ENCODE results near the gene UQCR10.

UQCR10 gene

GRCh38 chr22:29773233-29773632, 6.1 kb downstream of the UQCR10 start:
- peak; percentile 54 for DNase-seq (ENCODE audit: low read depth)
- no peak for TF ChIP-seq CTCF (conservative IDR thresholded peaks at IDR 0.05; ENCODE audit: control insufficient read depth, insufficient read depth, low read depth, low read length)
- no peak overlapping the region for H3K4me3 ChIP-seq (ENCODE audit: control insufficient read depth, low read depth, low read length)

GRCh38 chr22:29780220-29780619, 13.1 kb downstream of the UQCR10 start:
- no peak for DNase-seq (ENCODE audit: low read depth)
- no peak for TF ChIP-seq CTCF (conservative IDR thresholded peaks at IDR 0.05; ENCODE audit: control insufficient read depth, insufficient read depth, low read depth, low read length)
- no peak overlapping the region for H3K4me3 ChIP-seq (ENCODE audit: control insufficient read depth, low read depth, low read length)

- peak; percentile 87 for DNase-seq (ENCODE audit: low read depth)
- TF ChIP-seq CTCF (conservative IDR thresholded peaks at IDR 0.05; ENCODE audit: control insufficient read depth, insufficient read depth, low read depth, low read length), result no peak
- H3K4me3 ChIP-seq (ENCODE audit: control insufficient read depth, low read depth, low read length), result no peak overlapping the region
Measured at GRCh38 chr22:29780748-29781676, 13.8 kb downstream of the UQCR10 start.

- no peak for DNase-seq (ENCODE audit: low read depth)
- no peak for TF ChIP-seq CTCF (conservative IDR thresholded peaks at IDR 0.05; ENCODE audit: control insufficient read depth, insufficient read depth, low read depth, low read length)
- H3K4me3 ChIP-seq (ENCODE audit: control insufficient read depth, low read depth, low read length), result no peak overlapping the region
Measured at GRCh38 chr22:29782061-29782845, 15.1 kb downstream of the UQCR10 start.

GRCh38 chr22:29784451-29785361, 17.5 kb downstream of the UQCR10 start:
- no peak for DNase-seq (ENCODE audit: low read depth)
- H3K4me3 ChIP-seq (ENCODE audit: control insufficient read depth, low read depth, low read length), result no peak overlapping the region
- TF ChIP-seq CTCF (conservative IDR thresholded peaks at IDR 0.05; ENCODE audit: control insufficient read depth, insufficient read depth, low read depth, low read length), result no peak

GRCh38 chr22:29786031-29786430, 18.9 kb downstream of the UQCR10 start:
- no peak overlapping the region for H3K4me3 ChIP-seq (ENCODE audit: control insufficient read depth, low read depth, low read length)
- DNase-seq (ENCODE audit: low read depth), result no peak
- no peak for TF ChIP-seq CTCF (conservative IDR thresholded peaks at IDR 0.05; ENCODE audit: control insufficient read depth, insufficient read depth, low read depth, low read length)
